ENCODE measurements around the gene IFNG-AS1. TPM values are rescaled to one million over a fixed set of nuclear protein-coding genes. Genes with fewer than 3 reads are reported as not detected.

IFNG-AS1 gene
- total and polyA plus RNA-seq, 3 donors from 2014 or later = 0.25 TPM; not detected in 2

DNA sequence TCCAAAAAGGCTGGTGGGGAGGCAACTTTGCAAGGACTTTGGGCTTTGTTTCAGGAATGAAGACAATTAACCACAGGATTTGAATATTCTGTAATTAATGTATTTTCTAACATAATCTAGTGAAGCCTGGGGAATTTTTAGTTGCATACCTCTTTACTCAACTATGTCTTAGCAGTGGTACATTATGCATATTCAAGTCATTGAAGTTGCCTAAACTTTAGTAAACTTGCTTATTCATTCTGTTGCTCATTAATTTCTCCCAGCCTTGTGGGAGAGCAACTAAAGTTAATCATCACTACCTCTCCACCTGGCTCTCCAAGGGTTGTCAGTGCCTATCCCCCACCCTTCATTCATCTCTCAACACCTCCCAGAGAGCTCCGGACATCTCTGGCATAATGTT, 54.2 kb downstream of the IFNG-AS1 start:
- H3K4me1 ChIP-seq = no peaks in the 10 kb centered on the region
- DNase-seq = no peak
- no peak for TF ChIP-seq POLR2A (IDR thresholded peaks at IDR 0.05)
- TF ChIP-seq, protein P1, sequence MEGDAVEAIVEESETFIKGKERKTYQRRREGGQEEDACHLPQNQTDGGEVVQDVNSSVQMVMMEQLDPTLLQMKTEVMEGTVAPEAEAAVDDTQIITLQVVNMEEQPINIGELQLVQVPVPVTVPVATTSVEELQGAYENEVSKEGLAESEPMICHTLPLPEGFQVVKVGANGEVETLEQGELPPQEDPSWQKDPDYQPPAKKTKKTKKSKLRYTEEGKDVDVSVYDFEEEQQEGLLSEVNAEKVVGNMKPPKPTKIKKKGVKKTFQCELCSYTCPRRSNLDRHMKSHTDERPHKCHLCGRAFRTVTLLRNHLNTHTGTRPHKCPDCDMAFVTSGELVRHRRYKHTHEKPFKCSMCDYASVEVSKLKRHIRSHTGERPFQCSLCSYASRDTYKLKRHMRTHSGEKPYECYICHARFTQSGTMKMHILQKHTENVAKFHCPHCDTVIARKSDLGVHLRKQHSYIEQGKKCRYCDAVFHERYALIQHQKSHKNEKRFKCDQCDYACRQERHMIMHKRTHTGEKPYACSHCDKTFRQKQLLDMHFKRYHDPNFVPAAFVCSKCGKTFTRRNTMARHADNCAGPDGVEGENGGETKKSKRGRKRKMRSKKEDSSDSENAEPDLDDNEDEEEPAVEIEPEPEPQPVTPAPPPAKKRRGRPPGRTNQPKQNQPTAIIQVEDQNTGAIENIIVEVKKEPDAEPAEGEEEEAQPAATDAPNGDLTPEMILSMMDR (IDR thresholded peaks at IDR 0.05) = no peak
- 74 to 95% methylated on average over 1 of the region's 1 CpG for WGBS, 2 donors
- no peak overlapping the region for H3K4me3 ChIP-seq
- H3K9me3 ChIP-seq = no peaks in the 10 kb centered on the region
- no peaks in the 10 kb centered on the region for H3K36me3 ChIP-seq (ENCODE audit: low read depth, missing control alignments)
- intact Hi-C loops (cut with DNase I; ENCODE audit: low total_unique reads) = no loop called here
- no peaks in the 10 kb centered on the region for H3K27me3 ChIP-seq
- no peak overlapping the region for H3K27ac ChIP-seq

DNA sequence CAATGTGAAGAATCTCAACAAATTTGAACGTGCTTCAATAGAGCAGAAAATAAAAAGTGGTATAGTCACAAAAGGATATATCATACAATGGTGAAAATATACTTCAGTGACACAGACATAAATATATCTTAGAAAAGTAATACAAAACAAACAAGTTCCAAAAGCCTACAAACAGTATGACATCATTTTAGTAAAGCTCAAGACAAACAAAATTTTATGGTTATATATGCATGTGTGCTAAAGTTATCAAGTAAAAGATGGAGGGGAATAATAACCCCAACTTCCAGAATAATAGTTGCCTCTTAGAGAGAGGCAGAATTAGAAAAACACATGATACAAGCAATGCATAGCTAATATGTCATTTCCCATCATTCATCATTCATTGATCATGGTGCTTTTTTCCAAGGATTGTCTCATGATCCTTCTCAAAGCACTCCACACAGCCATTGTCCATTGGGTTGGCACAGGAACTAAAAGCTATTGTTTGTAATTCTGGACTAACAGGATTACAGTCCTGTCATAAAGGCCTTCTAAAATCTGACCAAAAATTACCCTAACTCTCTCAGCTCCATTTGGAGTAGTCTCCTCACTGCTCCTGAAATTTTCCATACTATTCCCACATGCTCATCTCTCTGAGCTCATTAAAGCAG, 59.5 kb downstream of the IFNG-AS1 start:
- Histone ChIP-seq H3K27me3 (no peaks in the 10 kb centered on the region), H3K36me3 (ENCODE audit: low read depth, missing control alignments) (no peaks in the 10 kb centered on the region), H3K27ac (no peak overlapping the region), H3K4me1 (no peaks in the 10 kb centered on the region), H3K4me3 (no peak overlapping the region), H3K9me3 (no peaks in the 10 kb centered on the region)
- WGBS, 2 donors = 92 to 94% methylated on average over 1 of the region's 1 CpG
- intact Hi-C loops (cut with DNase I; ENCODE audit: low total_unique reads) = no loop called here
- DNase-seq = no peak
- TF ChIP-seq, protein P1 (IDR thresholded peaks at IDR 0.05) = no peak
- TF ChIP-seq POLR2A (IDR thresholded peaks at IDR 0.05) = no peak

DNA sequence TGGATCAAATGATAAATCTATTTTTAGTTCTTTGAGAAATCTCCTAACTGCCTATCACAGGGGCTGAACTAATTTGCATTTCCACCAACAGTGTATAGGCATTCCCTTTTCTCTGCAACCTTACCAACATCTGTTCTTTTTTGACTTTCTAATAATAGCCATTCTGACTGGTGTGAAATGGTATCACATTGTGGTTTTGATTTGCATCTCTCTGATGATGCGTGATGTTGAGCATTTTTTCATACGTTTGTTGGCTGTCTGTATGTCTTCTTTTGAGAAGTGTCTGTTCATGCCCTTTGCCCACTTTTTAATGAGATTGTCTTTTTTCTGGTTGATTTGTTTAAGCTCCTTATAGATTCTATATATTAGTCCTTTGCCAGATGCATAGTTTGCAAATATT, 67.1 kb downstream of the IFNG-AS1 start:
- DNase-seq = no peak
- TF ChIP-seq POLR2A (IDR thresholded peaks at IDR 0.05) = no peak
- TF ChIP-seq, protein P1 (IDR thresholded peaks at IDR 0.05) = no peak
- H3K27me3 ChIP-seq = no peaks in the 10 kb centered on the region
- no peak overlapping the region for H3K4me3 ChIP-seq
- 77 to 91% methylated on average over 2 of the region's 2 CpGs for WGBS, 2 donors
- no peaks in the 10 kb centered on the region for H3K36me3 ChIP-seq (ENCODE audit: low read depth, missing control alignments)
- no peaks in the 10 kb centered on the region for H3K9me3 ChIP-seq
- no peak overlapping the region for H3K27ac ChIP-seq
- intact Hi-C loops (cut with DNase I; ENCODE audit: low total_unique reads) = no loop called here
- H3K4me1 ChIP-seq = no peaks in the 10 kb centered on the region

DNA sequence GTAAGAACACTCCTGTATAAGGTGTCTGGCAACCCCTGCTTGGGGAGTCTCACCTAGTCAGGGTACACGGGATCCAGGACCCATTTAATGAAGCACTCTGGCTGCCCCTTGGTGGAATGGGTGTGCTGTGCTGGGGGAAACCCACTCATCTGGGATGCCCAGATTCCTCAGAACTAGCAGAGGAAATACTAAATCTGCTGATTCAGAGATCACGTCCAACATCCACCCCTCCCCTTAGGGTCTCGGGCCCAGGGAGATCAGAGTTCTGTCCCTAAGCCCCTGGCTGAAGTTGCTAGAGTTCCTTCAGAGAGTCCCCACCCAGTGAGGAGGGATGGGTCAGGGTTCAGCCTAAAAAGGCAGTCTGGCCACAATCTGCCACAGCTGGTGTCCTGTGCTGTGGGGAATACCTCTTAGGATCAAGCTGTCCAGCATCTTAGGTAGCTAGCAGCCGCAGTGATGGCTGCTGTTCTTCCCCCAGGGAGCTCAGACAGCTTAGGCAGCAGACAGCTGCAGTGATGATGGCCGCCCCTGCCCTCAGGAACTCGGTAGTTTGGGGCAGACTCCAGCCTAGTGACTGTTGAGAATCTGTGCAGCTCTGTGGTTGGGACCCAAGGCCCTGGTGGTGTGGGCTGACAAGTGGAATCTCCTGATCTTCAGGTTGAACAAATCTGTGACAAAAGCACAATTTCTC, 74.8 kb downstream of the IFNG-AS1 start:
- no peak for TF ChIP-seq POLR2A (IDR thresholded peaks at IDR 0.05)
- TF ChIP-seq, protein P1 (IDR thresholded peaks at IDR 0.05) = no peak
- Histone ChIP-seq H3K27me3 (no peaks in the 10 kb centered on the region), H3K4me3 (no peak overlapping the region), H3K27ac (no peak overlapping the region), H3K9me3 (no peaks in the 10 kb centered on the region), H3K36me3 (ENCODE audit: low read depth, missing control alignments) (no peaks in the 10 kb centered on the region), H3K4me1 (no peaks in the 10 kb centered on the region)
- intact Hi-C loops (cut with DNase I; ENCODE audit: low total_unique reads) = no loop called here
- WGBS, 2 donors = 67 to 90% methylated on average over 3 to 4 of the region's 6 CpGs
- no peak for DNase-seq
